CD14-positive monocyte (primary cell): ENCODE results near the gene PLXDC2. TPM values are rescaled to one million over a fixed set of nuclear protein-coding genes. Genes with fewer than 3 reads are reported as not detected.

Experiments
- DNase-seq, 3 donors: peaks; one replicate each; pipeline ENCODE4 v3.0.0-alpha.2; 2011 to 2022
- H2AFZ ChIP-seq: 2 replicates; pipeline ENCODE4 v1.6.0; 2012; ENCODE audit warnings: mild to moderate bottlenecking, low read depth, low read length, inconsistent platforms; ENCODE audit not compliant: insufficient read depth, poor library complexity, severe bottlenecking
- H3K27ac ChIP-seq, 2 donors: 1 replicate in 1 of 2; 2 replicates in 1 of 2; pipeline ENCODE4 v1.5.1; 2012 to 2013; ENCODE audit warnings: low read length in 2 of 2, control low read depth in 1 of 2, inconsistent platforms in 1 of 2, low read depth in 1 of 2, mild to moderate bottlenecking in 1 of 2
- H3K27me3 ChIP-seq, 2 donors: one replicate each; pipeline versions ENCODE4 v1.6.0 to v1.6.1; 2011 to 2013; ENCODE audit warnings: low read length in 2 of 2; ENCODE audit not compliant: control insufficient read depth in 2 of 2, insufficient read depth in 2 of 2
- H3K36me3 ChIP-seq, 2 donors: replicated peaks in 1 of 2; 1 replicate in 1 of 2; 2 replicates in 1 of 2; pipeline versions ENCODE4 v1.5.1 to v1.6.1; 2012 to 2013; ENCODE audit warnings: low read length in 2 of 2, control low read depth in 1 of 2, inconsistent platforms in 1 of 2, mild to moderate bottlenecking in 1 of 2; ENCODE audit not compliant: insufficient read depth in 2 of 2, control insufficient read depth in 1 of 2
- H3K4me1 ChIP-seq, 2 donors: 1 replicate in 1 of 2; 2 replicates in 1 of 2; pipeline versions ENCODE4 v1.5.1 to v1.6.1; 2012 to 2013; ENCODE audit warnings: low read length in 2 of 2, control low read depth in 1 of 2, inconsistent platforms in 1 of 2, mild to moderate bottlenecking in 1 of 2, moderate library complexity in 1 of 2; ENCODE audit not compliant: insufficient read depth in 2 of 2, control insufficient read depth in 1 of 2
- H3K4me2 ChIP-seq: replicated peaks from 2 replicates; pipeline ENCODE3; 2012; ENCODE audit warnings: low read length, moderate library complexity, mild to moderate bottlenecking; ENCODE audit not compliant: poor library complexity, severe bottlenecking; ENCODE audit errors: extremely low read depth
- H3K4me3 ChIP-seq, 3 experiments: fragments of 200-600 bp in 1 of 3; sonication (generic) in 1 of 3; replicated peaks in 1 of 3; 1 replicate in 2 of 3; 2 replicates in 1 of 3; pipeline ENCODE4 v1.5.1; 2011 to 2013; ENCODE audit warnings: low read length in 3 of 3, mild to moderate bottlenecking in 3 of 3, control low read depth in 2 of 3, low read depth in 2 of 3, inconsistent platforms in 1 of 3, moderate library complexity in 1 of 3
- H3K79me2 ChIP-seq: 2 replicates; pipeline ENCODE4 v1.6.0; 2012; ENCODE audit warnings: mild to moderate bottlenecking, control low read depth, inconsistent platforms, low read length, moderate library complexity; ENCODE audit not compliant: insufficient read depth
- H3K9ac ChIP-seq: 2 replicates; pipeline ENCODE4 v1.6.0; 2017; ENCODE audit warnings: low read length, mild to moderate bottlenecking; ENCODE audit not compliant: insufficient read depth, poor library complexity, severe bottlenecking
- H3K9me3 ChIP-seq, 2 donors: replicated peaks in 1 of 2; 1 replicate in 1 of 2; 2 replicates in 1 of 2; pipeline versions ENCODE4 v1.5.1 to v1.6.1; 2012 to 2013; ENCODE audit warnings: low read length in 2 of 2, control low read depth in 1 of 2; ENCODE audit not compliant: control insufficient read depth in 1 of 2, insufficient read depth in 1 of 2
- H4K20me1 ChIP-seq: 2 replicates; pipeline ENCODE4 v1.6.0; 2012; ENCODE audit warnings: mild to moderate bottlenecking, low read length, control low read depth, moderate library complexity; ENCODE audit not compliant: insufficient read depth
- H3K27ac Mint-ChIP-seq, 7 donors: one replicate each; pipeline ENCODE4 v1.8.0; 2020; ENCODE audit warnings: mild to moderate bottlenecking in 7 of 7, mixed read lengths in 7 of 7, moderate library complexity in 6 of 7, inconsistent platforms in 2 of 7
- H3K27me3 Mint-ChIP-seq, 3 donors: one replicate each; pipeline ENCODE4 v1.8.0; 2021 to 2022; ENCODE audit warnings: low read depth in 3 of 3, mild to moderate bottlenecking in 3 of 3, mixed read lengths in 3 of 3, moderate library complexity in 3 of 3, inconsistent platforms in 1 of 3
- H3K36me3 Mint-ChIP-seq, 2 donors: one replicate each; pipeline ENCODE4 v1.8.0; 2020; ENCODE audit warnings: mixed read lengths in 2 of 2, inconsistent platforms in 1 of 2, mild to moderate bottlenecking in 1 of 2
- H3K4me1 Mint-ChIP-seq: one replicate; pipeline ENCODE4 v1.8.0; 2020; ENCODE audit warnings: mild to moderate bottlenecking, mixed read lengths
- H3K4me3 Mint-ChIP-seq, 2 donors: one replicate each; pipeline ENCODE4 v1.8.0; 2020; ENCODE audit warnings: mild to moderate bottlenecking in 2 of 2, mixed read lengths in 2 of 2, moderate library complexity in 1 of 2
- H3K9me3 Mint-ChIP-seq, 7 donors: one replicate each; pipeline ENCODE4 v1.8.0; 2020 to 2022; ENCODE audit warnings: mixed read lengths in 7 of 7, mild to moderate bottlenecking in 6 of 7, moderate library complexity in 6 of 7, inconsistent platforms in 2 of 7
- CTCF ChIP-seq: fragments of 200-600 bp; IDR thresholded peaks from one replicate; pipeline ENCODE4 v1.8.0; 2022; ENCODE audit warnings: antibody characterized with exemption, mild to moderate bottlenecking
- WGBS: methylation state at CpG from one replicate; pipeline ENCODE4 v1.1.5; 2013; ENCODE audit warnings: missing lambda C conversion rate; ENCODE audit not compliant: insufficient coverage; 5-methylcytosine and 5-hydroxymethylcytosine counted together
- intact Hi-C, 2 donors: fragments of 100-400 bp; cut with micrococcal nuclease; formaldehyde crosslinking; loops; one replicate each; pipeline versions ENCODE4 v1.15.0 to v1.15.1; 2023
- polyA plus RNA-seq, 3 donors: library from polyadenylated mRNA; depleted of rRNA in 1 of 3; unstranded in 2 of 3; stranded (reverse) in 1 of 3; fragments of 300-500 nt in 2 of 3; fragments of >200 nt in 1 of 3; fragmentation: Illumina TruSeq in 2 of 3; gene quantifications; 1 replicate in 2 of 3; 2 replicates in 1 of 3; pipeline ENCODE4 v1.2.3, GENCODE V29; 2012 to 2021
- small RNA-seq: library from RNA; depleted of rRNA; stranded (forward); fragments of <200 nt; gene quantifications from one replicate; pipeline ENCODE3, GENCODE V24; 2012; ENCODE audit warnings: low read depth; ENCODE audit not compliant: insufficient read length

Gene PLXDC2
- polyA plus RNA-seq, 3 donors = 37.5 to 128 (median 93.6) TPM

GRCh38 chr10:20330246-20330645 is 514.0 kb downstream of the PLXDC2 start:
- no peak overlapping the region for H3K4me3 Mint-ChIP-seq
- H3K9me3 Mint-ChIP-seq = peaks cover 0 to 15% (median 9%) of the 10 kb centered on the region in 7 donors
- Histone ChIP-seq H3K36me3 (no peaks in the 10 kb centered on the region), H3K4me2 (no peak overlapping the region), H3K27ac (no peak overlapping the region), H3K79me2 (no peaks in the 10 kb centered on the region), H4K20me1 (no peaks in the 10 kb centered on the region), H3K27me3 (no peaks in the 10 kb centered on the region), H3K4me1 (no peaks in the 10 kb centered on the region), H2AFZ (no peak overlapping the region), H3K9ac (no peak overlapping the region), H3K9me3 (peaks cover 3 to 13% of the 10 kb centered on the region in 2 donors), H3K4me3 (no peak overlapping the region)
- no peaks in the 10 kb centered on the region for H3K4me1 Mint-ChIP-seq
- WGBS = 93% methylated on average over 1 of the region's 1 CpG
- no peak for TF ChIP-seq CTCF
- intact Hi-C loops = no loop called here
- DNase-seq = no peak
- peaks cover 0 to 2% (median 2%) of the 10 kb centered on the region in 3 donors for H3K27me3 Mint-ChIP-seq
- H3K27ac Mint-ChIP-seq = no peak overlapping the region
- no peaks in the 10 kb centered on the region for H3K36me3 Mint-ChIP-seq

GRCh38 chr10:20334559-20334958 is 518.3 kb downstream of the PLXDC2 start:
- H3K4me2 ChIP-seq = no peak overlapping the region
- H3K27ac ChIP-seq = no peak overlapping the region
- H2AFZ ChIP-seq = no peak overlapping the region
- Mint-ChIP-seq H3K4me1 (no peaks in the 10 kb centered on the region), H3K9me3 (peaks cover 16 to 26% (median 21%) of the 10 kb centered on the region in 7 donors), H3K4me3 (no peak overlapping the region), H3K36me3 (no peaks in the 10 kb centered on the region), H3K27ac (no peak overlapping the region), H3K27me3 (peaks cover 0 to 2% (median 2%) of the 10 kb centered on the region in 3 donors)
- peaks cover 0 to 16% of the 10 kb centered on the region in 2 donors for H3K9me3 ChIP-seq
- DNase-seq = no peak
- WGBS = 59% methylated on average over 2 of the region's 3 CpGs
- H3K4me1 ChIP-seq = no peaks in the 10 kb centered on the region
- H3K4me3 ChIP-seq = no peak overlapping the region
- H3K27me3 ChIP-seq = no peaks in the 10 kb centered on the region
- no peaks in the 10 kb centered on the region for H3K36me3 ChIP-seq
- no peaks in the 10 kb centered on the region for H4K20me1 ChIP-seq
- TF ChIP-seq CTCF = no peak
- H3K9ac ChIP-seq = no peak overlapping the region
- H3K79me2 ChIP-seq = no peaks in the 10 kb centered on the region
- intact Hi-C loops = no loop called here

Small RNAs within 50 kb of the gene (small RNA-seq; reads per million reads assigned to genes)
- gene RNU6-1212P = not detected
